HG02970 (cell line): ENCODE data around the gene DLGAP1.

Experiments
- ATAC-seq: cut with Tn5 transposase; IDR thresholded peaks from one replicate; pipeline ENCODE4 v1.9.1; 2021; ENCODE audit warnings: mild to moderate bottlenecking, moderate library complexity, moderate number of reproducible peaks; ENCODE audit not compliant: unreplicated experiment, low FRiP score

Gene DLGAP1

DNA sequence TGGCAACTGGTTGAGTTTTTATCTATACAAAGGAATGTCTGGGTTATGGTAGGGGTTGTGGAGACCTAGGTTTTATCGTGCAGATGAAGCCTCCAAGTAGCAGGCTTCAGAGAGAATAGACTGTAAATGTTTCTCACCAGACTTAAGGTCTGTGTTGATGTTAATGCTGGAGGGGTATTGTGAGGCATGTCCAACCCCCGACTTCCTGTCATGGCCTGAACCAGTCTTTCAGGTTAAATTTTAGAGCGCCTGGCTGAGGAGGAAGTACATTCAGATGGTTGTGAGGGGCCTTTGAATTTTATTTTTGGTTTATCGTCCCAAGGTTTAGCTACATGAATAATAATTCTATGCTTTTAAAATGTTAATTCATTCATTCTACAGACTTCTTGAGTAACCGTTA is 435.1 kb downstream of the DLGAP1 start:
- no peak for ATAC-seq

GRCh38 chr18:4017480-4017879 is 437.6 kb downstream of the DLGAP1 start:
- no peak for ATAC-seq

GRCh38 chr18:4016391-4017049 is 438.6 kb downstream of the DLGAP1 start:
- no peak for ATAC-seq

DNA sequence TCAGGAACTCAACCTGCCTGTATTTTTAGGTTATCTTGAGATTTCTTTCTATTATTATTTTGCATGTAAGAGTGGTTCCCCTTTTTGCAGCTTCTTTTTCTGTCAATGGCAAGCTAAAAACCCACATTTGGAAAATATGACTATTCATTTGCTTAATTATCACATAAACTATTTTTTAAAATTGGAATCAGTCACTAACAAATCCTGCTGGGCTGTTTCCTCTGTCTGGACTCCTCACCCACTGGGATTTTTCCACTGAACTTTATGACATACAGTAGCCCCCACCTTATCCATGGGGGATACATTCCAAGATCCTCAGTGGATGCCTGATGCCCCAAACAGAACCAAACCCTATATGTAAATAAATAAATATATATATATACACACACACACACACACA is 447.3 kb downstream of the DLGAP1 start:
- ATAC-seq = no peak

DNA sequence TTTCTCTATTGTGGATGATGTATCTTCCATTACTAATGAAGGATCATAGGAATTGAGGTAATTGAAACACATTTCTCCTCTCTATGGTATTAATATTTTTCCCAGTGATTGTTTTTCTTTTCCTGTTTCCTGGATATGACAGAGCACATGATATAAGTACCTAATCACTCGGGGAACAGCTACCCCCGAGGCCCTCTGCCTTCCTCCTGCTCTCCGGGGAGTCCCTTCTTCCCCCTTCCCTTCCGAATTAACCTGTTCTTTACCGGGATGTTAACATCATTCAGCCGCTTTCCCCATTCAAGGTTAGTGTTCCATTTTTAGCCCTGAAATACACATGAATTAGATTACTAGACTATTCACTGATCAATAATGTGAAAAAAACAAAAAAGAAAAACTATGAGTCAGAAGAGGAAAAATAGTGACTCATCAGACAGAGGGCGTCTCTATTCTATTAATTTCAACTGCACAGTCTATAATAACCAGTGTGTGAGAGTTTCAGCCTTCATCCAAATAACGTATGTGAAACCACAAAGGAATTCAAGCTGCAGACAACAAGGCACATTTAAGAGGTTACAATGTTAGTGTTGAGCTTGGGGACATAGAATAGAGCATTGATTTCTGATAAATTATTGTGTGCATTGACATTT is 450.8 kb downstream of the DLGAP1 start:
- no peak for ATAC-seq

DNA sequence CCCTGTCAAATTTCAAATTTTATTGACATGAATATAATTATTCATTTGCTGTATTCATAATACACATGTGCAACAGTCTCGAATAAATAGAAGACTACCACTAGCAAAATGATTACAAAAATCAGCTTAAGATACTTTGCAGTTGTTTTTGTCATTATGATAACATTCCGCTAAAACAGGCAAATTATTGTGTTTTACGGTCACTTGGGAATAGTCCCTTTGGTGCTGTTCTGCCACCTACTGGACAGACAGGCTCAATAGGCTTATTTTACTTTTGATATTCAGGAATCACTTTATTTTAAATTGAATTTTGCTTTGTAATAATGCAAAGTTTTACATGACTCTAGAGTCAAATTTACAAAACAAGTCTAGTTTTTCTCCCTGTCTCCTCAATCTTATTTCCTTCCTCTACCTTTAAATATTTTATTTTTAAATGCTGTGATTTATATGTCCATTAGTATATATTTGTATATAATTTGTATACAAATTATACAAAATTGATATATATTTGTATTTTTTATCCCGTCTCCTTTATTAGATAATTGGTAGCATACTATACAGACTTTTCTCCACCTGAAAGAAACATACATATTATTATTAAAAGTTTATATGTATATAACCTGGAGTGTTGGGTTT is 456.3 kb downstream of the DLGAP1 start:
- ATAC-seq = no peak

GRCh38 chr18:3995476-3996102 is 459.5 kb downstream of the DLGAP1 start:
- ATAC-seq = peak; percentile 78

- ATAC-seq = no peak
Measured at GRCh38 chr18:3993941-3994687, 461.0 kb downstream of the DLGAP1 start.

DNA sequence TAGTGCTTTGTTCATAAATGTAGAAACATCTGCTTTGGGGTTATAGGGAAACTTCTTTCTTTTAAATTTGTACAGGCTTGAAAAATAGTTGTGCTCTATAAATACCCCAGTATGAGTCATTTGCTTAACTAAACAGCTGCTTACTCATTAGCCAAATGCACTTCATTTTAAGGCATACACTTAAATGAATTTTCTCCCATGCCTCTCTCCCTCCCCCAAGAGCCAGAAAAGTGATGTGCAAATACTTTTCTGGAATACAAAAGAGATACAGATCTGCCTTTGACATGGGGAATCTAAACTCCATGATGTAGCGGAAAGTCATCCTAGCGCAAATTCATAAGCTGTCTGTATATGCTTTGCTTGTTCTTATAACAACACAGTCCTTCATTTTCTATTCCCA is 469.4 kb downstream of the DLGAP1 start:
- no peak for ATAC-seq

DNA sequence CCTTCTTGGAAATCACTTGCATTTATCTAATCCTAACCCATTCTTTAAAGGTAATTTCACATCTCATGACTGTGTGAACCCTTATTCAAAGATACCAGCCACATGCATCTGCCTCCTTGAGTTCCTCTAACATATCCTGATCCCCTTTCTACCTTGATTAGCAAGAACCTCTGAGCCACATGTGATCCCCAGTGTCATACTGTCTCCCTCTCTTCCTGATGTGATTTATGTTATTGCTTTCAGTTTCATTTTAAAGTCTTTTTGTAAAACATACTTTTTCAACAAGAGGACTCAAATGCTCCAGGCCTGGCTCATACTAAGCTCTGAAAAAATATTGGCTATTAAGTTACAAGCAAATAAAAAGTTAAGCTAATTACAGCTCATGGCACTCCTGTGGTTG is 470.1 kb downstream of the DLGAP1 start:
- no peak for ATAC-seq

DNA sequence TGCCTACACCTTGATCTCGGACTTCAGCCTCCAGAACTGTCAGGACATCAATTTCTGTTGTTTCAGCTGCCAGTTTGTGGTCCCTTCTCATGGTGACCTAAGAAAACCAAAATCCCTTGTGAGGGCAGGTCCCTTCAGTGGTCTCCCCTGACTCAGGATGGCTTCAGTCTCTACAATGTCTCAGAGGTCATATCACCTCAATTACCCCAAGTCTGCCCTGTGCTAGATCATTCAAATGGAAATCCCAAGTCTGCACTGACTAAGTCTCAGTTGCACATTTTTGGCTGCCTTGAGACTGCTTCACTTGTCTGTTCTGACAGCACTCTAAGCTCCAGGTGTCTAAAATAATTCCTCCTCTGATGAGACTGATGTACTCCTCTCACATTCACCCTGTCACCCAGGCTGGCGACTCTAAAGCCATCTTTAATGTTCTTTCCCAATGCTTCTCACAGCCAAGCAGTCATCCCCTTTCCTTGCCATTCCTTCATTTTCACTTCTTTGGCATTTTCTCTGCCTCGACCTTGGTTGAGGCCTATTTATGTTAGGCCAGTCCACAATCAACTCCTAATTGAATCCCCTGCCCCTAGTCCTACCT is 470.8 kb downstream of the DLGAP1 start:
- no peak for ATAC-seq

- no peak for ATAC-seq
Measured at GRCh38 chr18:3983351-3983969, 471.6 kb downstream of the DLGAP1 start.

DNA sequence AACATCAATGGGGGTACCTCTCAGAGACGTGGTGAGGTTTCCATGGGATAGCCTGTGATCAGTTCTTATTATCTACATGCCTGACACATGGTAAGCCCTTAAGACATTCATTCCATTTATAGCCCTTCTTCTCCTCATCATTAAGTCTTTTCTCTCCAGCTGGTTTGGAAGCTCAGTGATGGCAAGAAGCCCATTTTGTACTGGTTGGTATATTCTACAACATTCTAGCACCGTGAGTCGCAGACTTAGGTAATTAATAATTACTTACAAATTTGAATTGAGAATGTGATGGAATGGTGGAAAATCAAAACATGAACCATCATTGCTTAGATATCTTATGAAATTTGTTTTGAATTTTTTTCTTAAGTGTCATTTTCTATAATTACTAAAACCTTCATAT is 472.6 kb downstream of the DLGAP1 start:
- no peak for ATAC-seq

GRCh38 chr18:3979024-3979423 is 476.1 kb downstream of the DLGAP1 start:
- no peak for ATAC-seq

DNA sequence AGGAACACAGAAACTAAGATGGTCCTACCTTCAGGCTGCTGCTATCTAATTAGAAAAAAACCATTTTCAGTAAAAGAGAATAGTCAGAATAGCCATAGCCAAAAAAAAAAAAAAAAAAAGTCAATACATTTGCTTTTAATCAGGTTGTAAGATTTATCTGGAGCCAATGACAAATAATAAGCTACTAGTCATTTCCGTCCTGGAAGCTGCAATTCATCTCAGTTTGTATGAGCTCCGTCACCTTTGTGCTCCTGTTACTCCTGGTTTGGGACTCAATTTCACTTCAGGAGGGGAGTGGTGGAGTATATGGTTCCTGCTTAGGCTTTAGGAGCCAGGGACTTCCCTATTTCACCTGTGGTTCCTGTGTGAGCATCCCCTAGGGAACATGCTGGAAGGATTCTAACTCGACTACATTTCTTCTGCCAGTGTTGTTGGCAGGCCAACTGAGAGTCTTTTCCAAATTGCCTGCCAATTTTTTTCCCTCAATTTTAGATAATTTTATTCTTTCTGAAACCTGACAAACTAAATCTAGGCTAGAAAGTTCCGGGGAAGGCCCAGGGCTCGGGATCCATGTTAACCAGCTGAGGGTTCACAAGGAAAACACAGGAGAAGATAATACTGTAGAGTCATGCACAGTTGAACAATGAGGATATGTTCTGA is 481.8 kb downstream of the DLGAP1 start:
- ATAC-seq = no peak

- no peak for ATAC-seq
Measured at GRCh38 chr18:3972291-3972930, 482.7 kb downstream of the DLGAP1 start.

DNA sequence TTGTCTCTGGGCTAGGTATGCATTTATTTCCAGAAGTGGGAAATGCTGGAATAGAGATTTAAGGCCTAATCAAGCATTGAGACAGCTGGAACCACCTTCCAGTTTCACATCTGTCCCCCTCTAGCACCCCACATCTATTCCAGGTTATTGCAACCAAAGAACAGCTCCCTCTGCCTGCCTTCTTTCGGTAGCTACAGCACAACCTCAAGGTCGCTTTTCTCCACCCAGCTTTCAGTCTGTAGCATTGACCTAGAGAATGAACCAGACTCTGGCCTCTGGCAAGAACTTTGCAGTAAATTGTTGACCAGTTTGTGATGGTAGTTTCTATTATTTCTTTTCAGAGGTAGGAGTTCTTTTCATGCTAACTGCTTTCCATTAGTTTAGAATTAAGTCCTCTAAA is 484.2 kb downstream of the DLGAP1 start:
- no peak for ATAC-seq

- no peak for ATAC-seq
Measured at GRCh38 chr18:3967359-3968180, 487.5 kb downstream of the DLGAP1 start.
